ENCODE results near the gene SLMAP.

The SLMAP gene

DNA sequence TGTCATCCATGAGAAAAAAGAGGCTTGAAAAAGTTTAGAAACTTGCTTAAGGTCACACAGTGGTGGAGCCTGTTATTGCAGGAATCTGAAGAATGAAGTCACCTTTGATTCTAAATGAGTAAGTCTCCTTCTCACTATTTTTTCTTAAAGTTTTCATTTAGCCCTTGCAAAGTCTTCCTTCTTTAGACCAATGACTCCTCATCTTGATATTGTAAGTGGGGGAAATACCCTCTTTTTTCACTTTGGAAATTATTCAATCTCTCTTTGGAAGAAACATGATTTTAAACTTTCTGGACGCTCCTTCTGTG is 787 bp upstream of the SLMAP start:
- no peak for DNase-seq

DNA sequence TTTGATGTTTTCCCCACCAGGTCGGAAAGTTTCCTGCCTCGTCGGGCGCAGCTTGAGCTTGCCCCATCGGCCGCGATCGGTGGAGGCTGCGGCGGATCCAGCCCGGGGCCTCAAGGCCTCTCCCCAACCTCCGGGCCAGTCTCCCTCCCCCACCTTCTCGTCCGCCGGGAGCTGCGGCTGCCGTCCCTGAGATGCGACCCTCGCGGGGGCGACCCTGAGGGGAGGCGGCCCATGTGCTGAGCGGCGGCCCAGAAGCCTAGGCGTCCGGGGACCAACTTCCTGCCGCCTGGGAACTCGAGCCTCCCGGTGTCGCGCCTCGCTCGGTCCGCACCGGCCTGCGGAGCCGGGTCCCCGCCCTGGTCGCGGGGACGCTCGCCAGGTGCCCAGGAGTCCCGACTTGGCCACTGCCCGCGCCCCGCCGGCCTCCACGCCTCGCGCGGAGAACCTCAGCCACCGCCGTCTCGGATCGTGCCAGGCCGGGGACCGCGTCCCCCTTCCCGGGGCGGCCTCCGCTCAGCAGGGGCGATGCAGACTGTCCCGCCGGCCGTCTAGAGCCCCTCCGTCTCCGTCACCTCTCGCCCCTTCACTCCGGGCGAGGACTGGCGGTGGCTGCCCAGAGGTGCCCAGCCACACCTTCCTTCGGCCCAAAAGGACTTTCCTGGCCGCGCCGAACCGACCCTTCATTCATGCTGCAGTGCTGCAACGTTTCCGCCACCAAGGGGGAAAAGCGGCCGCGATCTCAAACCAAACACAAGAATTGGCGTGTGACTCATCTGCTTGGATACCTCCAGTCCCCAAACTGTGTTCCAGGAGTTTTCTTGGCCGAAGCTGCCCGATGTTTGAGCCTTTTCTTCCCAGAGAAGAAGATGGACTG is 656 bp downstream of the SLMAP start:
- DNase-seq, result peak; percentile 62

DNA sequence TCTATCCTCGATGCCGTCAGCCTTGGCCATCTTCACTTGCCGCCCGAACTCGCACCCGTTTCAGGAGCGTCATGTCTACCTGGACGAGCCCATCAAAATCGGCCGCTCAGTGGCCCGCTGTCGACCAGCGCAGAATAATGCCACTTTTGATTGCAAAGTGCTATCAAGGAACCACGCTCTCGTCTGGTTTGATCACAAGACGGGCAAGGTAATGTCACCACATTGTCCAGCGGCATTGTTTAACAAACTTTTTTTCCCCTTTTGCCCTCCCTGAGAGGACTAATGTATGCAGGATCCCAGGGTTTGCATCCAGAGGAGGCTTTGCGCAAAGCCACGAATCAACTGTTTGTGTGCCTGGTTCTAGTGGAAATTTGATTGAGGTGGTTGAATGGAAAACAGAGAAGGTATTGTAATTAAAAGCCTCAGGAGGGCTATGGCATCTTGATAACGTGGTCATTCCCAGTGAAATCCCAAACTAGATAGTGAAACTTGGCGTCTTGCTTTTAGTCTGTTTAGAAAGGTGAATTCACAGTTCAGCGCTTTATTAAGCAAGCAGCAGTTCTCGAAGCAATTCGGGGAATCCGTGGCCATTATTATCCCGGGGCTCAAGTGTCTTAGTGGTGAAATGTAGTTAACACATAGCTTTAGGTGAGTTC is 1.7 kb downstream of the SLMAP start:
- DNase-seq, result no peak

DNA sequence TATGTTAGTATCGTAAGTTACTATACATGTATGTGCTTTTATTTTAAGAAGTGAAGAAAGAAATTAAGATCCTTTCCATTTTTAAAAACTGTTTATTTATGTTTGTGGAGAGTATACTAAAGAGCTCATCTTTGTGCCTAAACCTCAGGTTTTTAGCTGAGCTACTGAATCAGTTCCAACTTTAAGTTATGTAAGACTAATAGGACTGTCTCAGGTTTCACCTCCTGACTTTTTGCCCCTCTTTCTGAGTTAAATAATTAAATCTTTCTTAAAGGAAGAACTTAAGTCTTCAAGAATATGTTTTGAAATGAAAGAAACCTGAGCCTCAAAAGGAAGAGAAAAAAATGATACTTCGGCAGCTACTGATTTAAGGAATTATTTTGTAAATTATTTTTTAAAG is 2.6 kb downstream of the SLMAP start:
- no peak for DNase-seq

DNA sequence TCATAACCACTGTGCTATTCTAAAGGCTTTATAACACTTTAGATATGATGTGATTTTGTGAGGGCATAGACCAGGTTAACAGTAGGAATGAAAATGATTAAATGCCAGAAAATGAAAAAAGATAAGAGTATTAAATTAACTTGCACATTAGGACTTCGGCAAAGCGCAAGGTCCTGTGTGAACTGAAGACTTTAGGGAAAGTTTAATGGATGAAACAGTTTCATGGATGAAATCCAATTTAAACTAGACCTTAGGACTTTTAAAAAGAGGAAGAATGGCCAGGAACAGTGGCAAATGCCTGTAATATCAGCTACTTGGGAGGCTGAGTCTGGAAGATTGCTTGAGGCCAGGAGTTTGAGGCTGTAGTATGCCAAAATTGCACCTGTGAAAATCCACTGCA is 8.7 kb downstream of the SLMAP start:
- no peak for DNase-seq

DNA sequence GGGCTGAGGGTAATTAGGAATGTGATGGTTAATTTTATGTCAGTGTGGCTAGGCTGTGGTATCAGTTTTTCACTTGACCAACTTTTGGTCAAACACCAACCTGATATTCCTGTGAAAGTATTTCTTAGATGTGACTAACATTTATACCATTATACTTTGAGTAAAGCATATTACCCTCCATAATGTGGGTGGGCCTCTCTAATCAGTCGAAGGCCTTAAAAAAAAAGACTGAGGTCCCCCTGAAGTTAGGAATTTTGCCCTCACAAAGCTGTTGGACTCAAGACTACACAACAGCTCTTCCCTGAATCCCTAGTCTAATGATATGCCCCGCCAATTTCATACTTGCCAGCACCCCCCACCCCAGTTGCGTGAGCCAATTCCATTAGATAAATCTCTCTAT is 12.5 kb downstream of the SLMAP start:
- DNase-seq, result no peak

DNA sequence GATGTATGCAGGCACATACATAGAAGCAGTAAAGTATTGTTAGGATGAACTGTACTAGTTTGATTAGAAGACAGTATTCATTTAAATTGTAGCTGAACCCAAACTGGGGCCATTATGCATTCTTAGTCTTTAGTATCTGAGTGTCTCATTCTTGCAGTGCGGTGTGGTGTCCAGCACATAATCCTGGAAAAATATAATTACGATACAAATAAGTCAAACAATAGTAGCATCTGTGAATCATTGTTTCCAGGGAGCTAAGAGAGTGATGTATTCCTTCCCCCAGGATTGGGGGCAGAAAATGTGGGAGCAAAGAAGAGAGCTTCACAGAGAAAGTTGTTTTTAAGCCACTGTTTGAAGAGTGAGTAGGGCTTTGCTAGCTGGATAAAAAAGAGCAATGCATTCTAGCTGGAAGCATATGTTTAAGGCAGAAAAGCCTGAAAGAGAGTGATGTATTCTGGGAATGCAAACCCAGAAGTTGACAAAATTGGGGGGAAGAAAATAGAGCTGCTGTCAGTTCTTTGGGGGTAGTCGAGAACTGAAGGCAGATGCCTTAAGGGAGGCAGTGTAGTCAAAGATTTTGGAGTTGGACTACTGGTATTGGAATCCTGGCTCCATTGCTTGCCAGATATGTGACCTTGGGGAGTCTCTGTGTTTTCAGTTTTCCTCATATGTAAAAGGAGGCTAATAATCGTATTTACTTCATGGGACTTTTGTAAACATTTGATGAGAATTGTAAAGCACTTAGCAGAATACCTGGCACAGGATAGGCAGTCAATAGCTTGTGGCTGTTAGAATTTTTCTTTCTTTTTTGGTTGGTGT is 14.1 kb downstream of the SLMAP start:
- no peak for DNase-seq

DNA sequence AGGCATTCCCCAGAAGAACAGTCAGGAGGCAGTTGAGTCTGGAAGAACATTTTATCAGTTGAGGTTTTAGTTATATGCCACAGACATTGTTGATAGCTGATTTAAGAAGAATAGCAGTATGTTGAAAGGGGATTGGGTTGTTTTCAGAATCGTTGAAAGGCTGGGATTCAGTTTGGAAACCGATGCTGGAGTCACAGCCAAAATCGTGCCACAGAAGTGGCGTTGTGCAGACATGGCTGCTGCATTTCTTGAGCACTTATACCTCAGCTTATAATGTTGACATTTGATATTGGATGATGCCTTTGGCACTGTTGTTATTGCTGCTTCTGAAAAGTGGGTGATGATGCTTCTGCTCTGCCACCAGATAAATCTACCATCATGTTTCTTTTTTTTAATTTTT is 16.1 kb downstream of the SLMAP start:
- DNase-seq, result no peak

DNA sequence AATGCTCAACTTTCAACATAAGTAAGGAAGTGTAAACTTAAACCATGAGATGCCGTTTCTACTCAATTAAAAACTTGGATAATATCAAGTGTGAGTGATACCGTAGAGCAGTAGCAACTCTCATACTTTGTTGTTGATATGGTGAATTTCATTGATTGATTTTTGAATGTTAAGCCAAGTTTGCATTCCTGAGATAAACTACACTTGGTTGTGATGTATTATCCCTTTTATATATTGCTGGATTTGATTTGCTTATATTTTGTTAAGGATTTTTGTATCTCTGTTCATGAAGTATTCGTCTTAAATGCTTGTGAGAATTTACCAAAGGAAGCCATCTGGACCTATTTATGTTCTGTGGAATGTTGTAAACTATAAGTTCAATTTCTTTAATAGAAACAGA is 21.7 kb downstream of the SLMAP start:
- DNase-seq, result no peak

DNA sequence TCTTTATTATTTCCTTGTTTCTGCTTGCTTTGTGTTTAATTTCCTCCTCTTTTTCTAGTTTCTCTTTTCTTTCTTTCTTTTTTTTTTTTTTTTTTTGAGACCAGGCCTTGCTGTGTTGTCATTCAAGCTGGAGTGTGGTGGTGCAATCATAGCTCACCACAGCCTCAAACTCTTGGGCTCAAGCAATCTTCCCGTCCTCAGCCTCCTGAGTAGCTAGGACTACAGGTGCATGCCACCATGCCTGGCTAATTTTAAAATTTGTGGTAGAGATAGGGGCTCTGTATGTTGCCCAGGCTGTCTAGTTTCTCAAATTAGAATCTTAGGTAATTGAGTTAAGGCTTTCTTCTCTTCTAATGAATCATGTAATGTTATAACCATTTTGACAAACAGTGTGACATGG is 22.4 kb downstream of the SLMAP start:
- no peak for DNase-seq

DNA sequence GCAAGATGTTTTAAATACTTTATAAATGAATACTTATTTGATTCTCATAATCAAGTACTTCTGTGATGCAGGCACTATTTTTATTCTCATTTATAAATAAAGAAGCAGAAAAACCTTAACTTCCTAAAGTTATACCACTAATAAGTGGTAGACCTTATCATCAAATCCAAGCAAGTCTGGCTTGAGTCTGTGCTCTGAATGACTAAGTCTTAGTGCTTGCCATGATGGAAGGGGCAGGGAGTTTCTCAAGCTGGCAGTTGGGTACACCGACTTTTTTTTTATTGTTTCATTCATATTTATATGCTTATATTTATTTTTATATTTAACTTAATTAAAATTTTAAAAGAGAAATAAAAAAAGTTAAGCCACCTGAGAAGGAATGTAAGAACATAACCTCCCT is 23.6 kb downstream of the SLMAP start:
- no peak for DNase-seq

DNA sequence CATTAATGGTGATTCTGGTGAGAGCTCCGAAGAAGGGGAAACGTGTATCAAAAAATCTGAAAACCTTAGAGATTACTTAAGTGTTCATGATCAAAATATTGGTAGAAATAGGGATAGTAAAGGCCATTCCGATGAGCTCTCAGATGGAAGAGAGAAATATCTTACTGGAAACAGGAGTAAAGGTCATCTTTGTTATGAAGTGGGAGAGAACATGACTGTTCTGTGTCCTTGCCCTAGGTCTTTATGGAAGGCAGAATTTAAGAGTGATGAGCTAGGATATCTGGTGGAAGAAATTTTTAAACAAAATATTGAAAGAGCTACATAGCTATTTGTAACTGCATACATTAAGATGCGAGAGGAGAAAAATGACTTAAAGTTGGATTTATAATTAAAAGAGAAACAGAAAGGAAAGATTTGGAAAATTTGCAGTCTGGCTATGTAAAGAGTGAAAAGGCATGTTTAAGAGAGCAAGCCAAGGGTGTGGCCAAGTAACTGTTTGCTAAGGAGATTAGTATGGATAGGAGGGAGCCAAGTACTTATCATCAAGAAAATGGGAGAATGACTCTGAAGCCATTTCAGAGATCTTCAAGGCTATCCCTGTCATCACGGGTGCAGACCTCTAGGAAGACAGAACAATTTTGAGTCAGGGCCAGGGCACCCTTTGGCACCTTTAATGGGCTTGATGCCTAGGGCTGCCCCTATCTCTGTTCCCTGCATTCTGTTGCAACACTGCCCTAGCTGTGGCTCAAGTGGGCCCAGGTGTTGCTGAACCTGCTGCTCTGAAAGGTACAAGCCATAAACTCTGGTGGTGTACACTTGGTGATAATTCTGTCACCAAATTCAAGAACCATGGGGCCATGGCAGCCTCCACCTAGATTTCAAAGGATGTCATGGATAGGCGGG is 27.3 kb downstream of the SLMAP start:
- DNase-seq, result no peak

DNA sequence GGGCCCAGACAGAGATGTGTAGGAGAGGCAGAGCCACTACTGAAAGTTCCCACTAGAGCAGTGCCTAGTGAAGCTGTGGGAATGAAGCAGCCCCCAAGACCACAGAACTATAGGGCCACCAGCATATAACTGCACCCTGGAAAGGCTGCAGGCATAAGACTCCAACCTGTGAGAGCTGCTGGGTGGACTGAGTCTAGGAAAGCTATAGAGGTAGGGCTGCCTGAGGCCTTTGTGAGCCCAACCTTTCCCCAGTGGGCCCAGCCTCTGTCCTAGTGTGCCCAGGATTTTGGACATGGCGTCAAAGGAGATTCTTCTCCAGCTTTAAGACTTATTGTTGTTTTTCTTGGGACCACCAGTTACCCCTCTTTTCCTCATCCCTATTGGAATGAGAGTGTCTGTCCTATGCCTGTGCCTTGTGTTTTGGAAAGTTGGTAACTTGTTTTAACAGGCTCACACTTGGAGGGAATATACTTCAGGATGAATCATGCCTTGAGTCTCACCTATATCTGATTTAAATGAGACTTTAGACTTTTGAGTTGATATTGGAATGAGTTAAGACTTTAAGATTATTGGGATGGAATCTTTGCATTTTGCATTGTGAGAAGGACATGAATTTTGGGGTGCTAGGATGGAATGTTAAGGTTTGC is 28.1 kb downstream of the SLMAP start:
- DNase-seq, result no peak

DNA sequence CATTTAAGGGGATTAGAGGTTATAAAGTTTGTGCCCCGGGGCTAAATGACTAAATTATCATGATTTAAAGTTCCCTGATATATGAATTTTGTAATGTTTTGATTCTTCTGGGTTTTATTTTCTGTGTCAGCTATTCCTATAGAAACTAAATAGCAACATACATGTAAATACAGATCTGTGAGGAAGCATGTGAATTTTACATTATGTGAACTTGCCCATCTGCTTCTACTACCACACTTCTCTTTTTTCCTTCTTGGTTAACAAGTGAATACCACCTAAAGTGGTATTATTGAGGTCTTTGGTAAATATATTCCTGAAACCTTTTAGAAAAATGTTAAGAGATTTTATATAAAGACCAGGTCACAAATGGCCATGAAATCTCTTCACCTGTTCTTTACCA is 29.3 kb downstream of the SLMAP start:
- DNase-seq, result no peak

DNA sequence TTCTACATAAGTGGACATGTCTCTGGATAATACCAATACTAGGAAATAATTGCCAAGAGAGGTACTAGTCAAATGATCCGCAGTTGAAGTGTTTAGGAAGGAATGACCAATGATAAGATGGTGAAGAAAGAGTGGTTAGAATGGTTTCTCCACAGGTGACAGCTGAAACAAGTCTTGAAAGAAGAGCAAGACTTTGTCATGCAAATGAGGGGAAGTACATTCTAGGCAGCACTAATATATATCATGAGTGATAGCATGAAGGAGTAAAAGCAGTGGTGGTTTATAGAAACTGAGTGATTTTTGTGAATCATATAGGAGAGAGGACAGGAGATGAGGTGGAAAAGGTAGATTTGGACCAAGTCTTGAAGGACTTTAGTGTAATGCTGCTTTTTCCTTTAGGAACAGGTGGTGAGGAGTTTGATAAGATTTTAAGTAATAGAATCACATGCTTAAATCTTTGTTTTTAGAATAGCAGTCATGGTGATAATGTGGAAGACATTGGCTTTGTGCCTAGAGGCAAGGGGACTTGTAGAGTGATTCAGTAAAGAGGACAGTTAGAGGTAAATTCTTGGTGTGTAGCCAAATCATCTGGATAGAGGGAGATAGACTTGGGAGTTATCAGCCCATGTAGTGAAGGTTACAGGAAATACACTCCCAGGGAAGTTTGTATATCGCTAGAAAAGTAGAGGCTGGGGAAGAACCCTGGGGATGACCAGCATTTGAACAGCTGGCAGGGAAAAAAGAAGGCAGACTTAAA is 31.9 kb downstream of the SLMAP start:
- DNase-seq, result no peak

DNA sequence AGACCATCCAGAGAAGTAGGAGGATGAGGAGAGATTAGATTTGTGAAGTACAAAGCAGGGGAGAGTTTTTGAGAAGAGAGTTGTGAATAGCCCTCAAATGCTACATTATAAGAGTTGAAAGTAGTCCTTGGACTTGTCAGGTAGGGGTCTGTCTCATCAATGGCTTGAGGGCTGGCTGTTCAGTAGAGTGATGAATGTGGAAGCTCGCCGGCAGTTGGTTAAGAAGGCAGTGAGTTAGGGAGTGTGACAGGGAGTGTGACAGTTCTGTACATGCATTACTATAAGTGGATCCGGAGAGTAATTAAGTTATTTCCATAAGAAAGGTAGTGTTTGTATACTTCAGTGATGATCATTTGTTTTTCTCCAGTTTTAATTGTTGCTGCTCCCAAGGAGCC is 32.5 kb downstream of the SLMAP start:
- no peak for DNase-seq

DNA sequence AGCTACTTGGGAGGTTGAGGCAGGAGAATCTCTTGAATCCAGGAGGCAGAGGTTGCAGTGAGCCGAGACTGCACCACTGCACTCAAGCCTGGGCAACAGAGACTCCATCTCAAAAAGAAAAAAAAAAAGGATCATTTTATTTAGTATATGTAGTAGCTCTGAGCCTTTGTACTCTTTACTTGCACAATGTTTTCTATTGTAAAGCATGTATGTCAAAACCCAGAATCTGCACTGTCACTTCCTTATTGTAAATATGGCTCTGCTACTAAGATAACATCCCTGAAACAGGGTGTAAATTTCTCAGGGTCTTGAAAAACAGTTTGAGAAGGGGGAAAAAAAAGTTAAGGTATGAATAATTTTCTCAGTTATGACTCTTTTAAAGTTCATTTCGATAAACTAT is 35.1 kb downstream of the SLMAP start:
- no peak for DNase-seq

DNA sequence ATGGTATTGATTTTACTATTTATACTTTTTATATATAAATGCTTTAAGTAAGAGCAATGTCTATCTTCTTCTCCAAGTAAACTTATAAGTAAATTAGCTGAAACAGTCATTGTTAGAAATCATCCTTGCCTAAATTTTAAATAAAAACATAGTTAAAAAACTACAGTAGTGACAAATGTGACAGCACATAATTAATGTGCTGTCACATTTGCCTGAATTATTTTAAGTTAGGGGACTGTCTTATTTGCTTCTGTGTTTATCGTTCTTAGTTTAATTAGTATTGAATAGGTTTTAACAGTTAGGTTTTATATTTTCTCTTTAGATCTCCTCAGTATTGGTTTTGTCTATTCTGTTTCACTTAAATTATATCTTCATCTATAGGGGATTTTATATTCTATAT is 36.1 kb downstream of the SLMAP start:
- DNase-seq, result no peak

DNA sequence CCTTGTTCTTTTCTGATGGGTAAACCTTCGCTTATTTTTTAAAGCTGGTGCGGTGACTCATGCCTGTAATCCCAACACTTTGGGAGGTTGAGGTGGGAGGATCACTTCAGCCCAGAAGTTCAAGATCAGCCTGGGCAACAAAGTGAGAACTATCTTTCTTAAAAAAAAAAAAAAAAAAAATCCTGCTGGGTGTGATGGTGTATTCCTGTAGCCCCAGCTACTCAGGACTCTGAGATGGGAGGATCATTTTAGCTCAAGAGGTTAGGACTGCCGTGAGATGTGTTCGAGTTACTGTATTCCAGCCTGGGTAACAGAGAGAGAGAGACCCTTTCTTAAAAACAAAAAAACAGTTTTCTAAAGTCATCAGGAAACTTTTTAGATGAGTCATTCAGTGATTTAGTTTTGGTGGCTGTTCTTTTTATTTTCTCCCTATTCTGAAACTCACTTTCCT is 37.7 kb downstream of the SLMAP start:
- no peak for DNase-seq

DNA sequence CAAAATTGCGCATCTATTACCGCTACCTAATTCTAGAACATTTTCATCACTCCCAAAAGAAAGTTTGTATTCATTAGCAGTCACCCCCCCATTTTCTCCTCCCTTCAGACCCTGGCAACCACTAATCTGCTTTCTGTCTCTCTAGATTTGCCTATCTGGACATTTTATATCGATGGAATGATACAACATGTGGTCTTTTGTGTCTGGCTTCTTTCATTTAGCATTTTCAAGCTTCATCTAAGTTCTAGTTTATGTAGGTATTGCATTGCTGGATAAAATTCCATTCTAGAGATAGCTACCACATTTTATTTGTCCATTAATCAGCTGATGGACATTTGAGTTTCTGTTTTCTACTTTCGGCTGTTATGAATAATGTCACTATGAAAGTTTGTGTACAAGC is 38.4 kb downstream of the SLMAP start:
- DNase-seq, result no peak

DNA sequence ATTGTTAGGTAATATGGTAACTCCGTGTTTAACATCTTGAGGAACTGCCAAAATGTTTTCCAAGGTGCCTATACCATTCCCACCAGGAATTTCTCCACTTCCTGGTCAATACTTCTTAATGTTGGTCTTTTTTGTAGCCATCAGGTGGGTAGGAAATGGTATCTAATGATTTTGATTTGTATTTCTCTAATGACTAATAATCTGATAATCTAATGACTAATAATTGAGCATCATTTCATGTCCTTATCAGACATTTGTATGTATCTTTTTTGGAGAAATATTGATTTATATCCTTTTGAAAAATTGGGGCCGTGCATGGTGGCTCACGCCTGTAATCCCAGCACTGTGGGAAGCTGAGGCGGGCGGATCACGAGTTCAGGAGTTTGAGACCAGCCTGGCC is 38.8 kb downstream of the SLMAP start:
- no peak for DNase-seq

DNA sequence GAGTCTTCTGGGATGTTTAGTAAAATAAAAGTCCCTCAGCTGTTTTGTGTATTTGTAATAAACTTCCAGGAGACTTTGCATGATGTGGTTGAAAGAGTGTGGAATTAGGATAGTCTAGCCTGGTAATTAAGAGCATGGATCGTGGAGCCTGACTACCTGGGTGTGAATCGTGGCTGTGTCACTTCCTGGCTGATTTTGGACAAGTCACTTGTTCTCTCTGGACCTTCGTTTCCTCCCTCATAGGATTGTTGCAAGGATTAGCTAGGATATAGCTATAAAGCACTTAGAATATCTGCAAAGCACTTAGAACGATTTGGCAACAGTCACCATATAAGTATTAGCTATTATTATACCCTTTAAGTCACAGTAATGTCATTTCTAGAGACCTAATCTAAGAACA is 40.2 kb downstream of the SLMAP start:
- DNase-seq, result no peak

Measured in right forelimb (tissue), 1 donor.